NCI-H2227 (cell line): Measurements from ENCODE around the gene CIRBP.

Experiments
- DNase-seq: peaks from one replicate; lab custom pipeline; 2025; ENCODE audit not compliant: unreplicated experiment; lab: John Stamatoyannopoulos, UW

CIRBP gene

GRCh38 chr19:1278713-1279660 lies 9.9 kb downstream of the CIRBP start:
- no peak for DNase-seq

- peak; percentile 84 for DNase-seq
These were observed 10.7 kb downstream of the CIRBP start for GRCh38 chr19:1279782-1280341.

- DNase-seq, result no peak
These were observed 11.8 kb downstream of the CIRBP start for GRCh38 chr19:1280636-1281568.

GRCh38 chr19:1281569-1282287 lies 12.6 kb downstream of the CIRBP start:
- DNase-seq, result no peak

- no peak for DNase-seq
These were observed 13.6 kb downstream of the CIRBP start for GRCh38 chr19:1282588-1283206.

GRCh38 chr19:1283207-1283916 lies 14.2 kb downstream of the CIRBP start:
- no peak for DNase-seq

- no peak for DNase-seq
These were observed 14.8 kb downstream of the CIRBP start for GRCh38 chr19:1283917-1284292.

- no peak for DNase-seq
These were observed 15.3 kb downstream of the CIRBP start for GRCh38 chr19:1284293-1284978.

GRCh38 chr19:1284979-1285736 lies 16.0 kb downstream of the CIRBP start:
- no peak for DNase-seq

- DNase-seq, result peak; percentile 32
These were observed 16.7 kb downstream of the CIRBP start, which contains the start of gene EFNA2 for GRCh38 chr19:1285737-1286360. EFNA2 (plus strand) TSS chr19:1285873; CDS start chr19:1286169, 296 bp downstream.

GRCh38 chr19:1286487-1287353 lies 17.6 kb downstream of the CIRBP start:
- DNase-seq, result no peak

- no peak for DNase-seq
These were observed 18.5 kb downstream of the CIRBP start for GRCh38 chr19:1287354-1288225.

- DNase-seq, result no peak
These were observed 19.1 kb downstream of the CIRBP start for GRCh38 chr19:1288226-1288612.

- DNase-seq, result no peak
These were observed 19.9 kb downstream of the CIRBP start for GRCh38 chr19:1288833-1289685.

- DNase-seq, result no peak
These were observed 20.5 kb downstream of the CIRBP start for GRCh38 chr19:1289686-1290025.
